GM21717 (cell line): ENCODE measurements around the gene DTX3L.

Source experiments
- ATAC-seq: cut with Tn5 transposase; IDR thresholded peaks from one replicate; pipeline ENCODE4 v1.9.1; 2021; ENCODE audit warnings: mild to moderate bottlenecking, moderate library complexity; ENCODE audit not compliant: unreplicated experiment

The DTX3L gene

GRCh38 chr3:122564155-122564912 lies at the start of gene DTX3L, which contains the start of gene PARP9:
TSS of gene DTX3L (plus strand) at chr3:122564338. CDS start at chr3:122564427, 89 bp downstream.
TSS of gene PARP9 (minus strand) at chr3:122564300. CDS start at chr3:122559620, 4,680 bp downstream.
- peak; percentile 85 for ATAC-seq

GRCh38 chr3:122515020-122515468 lies 49.1 kb upstream of the DTX3L start:
- no peak for ATAC-seq

GRCh38 chr3:122515870-122516269 lies 48.3 kb upstream of the DTX3L start:
- ATAC-seq, result no peak

GRCh38 chr3:122516846-122517360 lies 47.2 kb upstream of the DTX3L start:
- ATAC-seq, result no peak

- no peak for ATAC-seq
These were observed 44.4 kb upstream of the DTX3L start for GRCh38 chr3:122519693-122520092.

GRCh38 chr3:122520861-122521260 lies 43.3 kb upstream of the DTX3L start:
- ATAC-seq, result no peak

- no peak for ATAC-seq
These were observed 40.8 kb upstream of the DTX3L start for GRCh38 chr3:122523317-122523716.

GRCh38 chr3:122530164-122530563 lies 34.0 kb upstream of the DTX3L start:
- ATAC-seq, result no peak

GRCh38 chr3:122533480-122533879 lies 30.7 kb upstream of the DTX3L start:
- ATAC-seq, result no peak

GRCh38 chr3:122533931-122534334 lies 30.2 kb upstream of the DTX3L start:
- ATAC-seq, result peak; percentile 99

GRCh38 chr3:122535964-122536631 lies 28.0 kb upstream of the DTX3L start:
- no peak for ATAC-seq

- no peak for ATAC-seq
These were observed 27.5 kb upstream of the DTX3L start for GRCh38 chr3:122536632-122537001.

GRCh38 chr3:122538956-122539490 lies 25.1 kb upstream of the DTX3L start:
- no peak for ATAC-seq

GRCh38 chr3:122546151-122546550 lies 18.0 kb upstream of the DTX3L start:
- ATAC-seq, result no peak

GRCh38 chr3:122548076-122548475 lies 16.1 kb upstream of the DTX3L start:
- ATAC-seq, result no peak

GRCh38 chr3:122548619-122549018 lies 15.5 kb upstream of the DTX3L start:
- no peak for ATAC-seq

- no peak for ATAC-seq
These were observed 11.0 kb upstream of the DTX3L start for GRCh38 chr3:122553171-122553570.

GRCh38 chr3:122555275-122556071 lies 8.7 kb upstream of the DTX3L start:
- no peak for ATAC-seq

GRCh38 chr3:122557356-122557755 lies 6.8 kb upstream of the DTX3L start:
- ATAC-seq, result no peak

GRCh38 chr3:122558605-122559004 lies 5.5 kb upstream of the DTX3L start:
- no peak for ATAC-seq

GRCh38 chr3:122559906-122560305 lies 4.2 kb upstream of the DTX3L start:
- no peak for ATAC-seq
